IMR-90 (cell line): ENCODE results near the gene BRME1. TPM values are rescaled to one million over a fixed set of nuclear protein-coding genes. Genes with fewer than 3 reads are reported as not detected.
A peak's percentile ranks its signal among the peaks of the same experiment; 100 is the strongest.

ENCODE experiments used
- FOS ChIP-seq: fragments of 150-350 bp; IDR thresholded peaks from 2 replicates; pipeline ENCODE4 v1.6.1; 2016; ENCODE audit warnings: low read depth, low read length
- MAFK ChIP-seq: IDR thresholded peaks from 2 replicates; pipeline ENCODE4 v1.6.1; 2012; ENCODE audit warnings: low read depth, low read length, improper control_type of control experiment
- NFE2L2 ChIP-seq: fragments of 150-350 bp; IDR thresholded peaks from 2 replicates; pipeline ENCODE4 v1.6.1; 2016; ENCODE audit warnings: low read depth, mild to moderate bottlenecking, low read length
- SMC3 ChIP-seq: fragments of 150-350 bp; IDR thresholded peaks from 2 replicates; pipeline ENCODE4 v1.6.1; 2016; ENCODE audit warnings: low read depth, mild to moderate bottlenecking, antibody characterized with exemption, low read length, moderate library complexity
- polyA plus RNA-seq, 3 experiments: library from polyadenylated mRNA; depleted of rRNA; stranded (reverse); fragments of >200 nt; gene quantifications; 2 replicates each; pipeline ENCODE4 v1.2.3, GENCODE V29; 2012; ENCODE audit warnings: low replicate concordance in 1 of 3
- total RNA-seq: library from RNA; depleted of rRNA; stranded (reverse); fragments of >200 nt; gene quantifications from 2 replicates; pipeline ENCODE4 v1.2.3, GENCODE V29; 2012

BRME1 gene
- total and polyA plus RNA-seq, 2 of the 4 experiments (the other 2 are of a cell fraction): 0.18 to 0.38 TPM

DNA sequence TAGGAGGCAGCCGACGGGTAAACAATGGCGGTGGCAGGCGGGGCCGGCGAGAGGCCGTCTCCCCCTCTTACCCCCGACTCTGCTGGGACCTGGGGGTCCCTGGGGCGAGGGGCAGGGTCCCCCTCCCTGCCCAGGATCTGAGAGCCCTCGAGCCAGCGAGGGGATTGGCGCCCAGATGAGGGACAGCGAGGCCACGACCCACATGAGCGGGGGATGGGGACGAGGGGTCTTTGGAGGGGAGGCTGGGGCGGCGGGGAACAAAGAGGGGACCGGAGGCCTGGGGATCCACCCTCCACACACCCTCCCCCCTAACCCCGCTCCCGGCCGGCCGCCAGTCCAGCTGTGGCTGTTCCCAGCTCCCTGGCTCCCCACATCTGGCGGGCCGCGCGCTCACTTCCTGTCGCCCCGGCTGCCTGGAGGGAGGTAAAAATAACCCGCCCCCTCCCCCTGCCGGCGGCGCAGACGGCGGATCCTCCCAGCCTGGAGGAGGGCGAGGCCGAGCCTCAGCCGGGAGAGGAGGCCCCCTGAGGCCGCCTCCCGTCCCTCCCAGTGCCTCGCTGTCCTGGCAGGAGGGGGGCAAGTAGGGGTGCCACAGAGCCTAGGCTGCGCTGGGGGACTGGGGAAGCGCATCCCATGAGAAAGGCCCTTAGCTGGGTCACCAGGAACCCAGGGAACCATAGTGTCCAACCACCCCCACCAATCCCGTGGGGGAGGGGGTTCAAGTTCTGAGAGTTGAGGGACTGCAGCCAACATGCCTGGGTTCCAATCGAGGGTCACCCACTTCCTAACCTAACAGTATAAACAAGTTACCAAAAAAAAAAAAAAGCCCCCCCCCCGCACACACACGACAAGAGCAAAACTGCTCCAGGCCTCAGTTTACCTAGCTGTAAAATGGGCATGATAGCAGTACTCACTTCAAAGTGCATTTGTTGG, 58.2 kb downstream of the BRME1 start (continued):
- TF ChIP-seq FOS: no peak
- no peak for TF ChIP-seq NFE2L2
- no peak for TF ChIP-seq MAFK
- TF ChIP-seq SMC3: 0 out of 2 replicates have a peak, but pooled peaks have one; percentile 11
